HG03565 (cell line): Measurements from ENCODE around the gene TELO2.
"Not testable (repeated sequence)": the region's sequence is repeated elsewhere in the genome, so short reads cannot be mapped to it uniquely, and the experiment has no call there.

Experiments used
- ATAC-seq: cut with Tn5 transposase; IDR thresholded peaks from one replicate; pipeline ENCODE4 v1.9.1; 2021; ENCODE audit warnings: mild to moderate bottlenecking, moderate library complexity; ENCODE audit not compliant: unreplicated experiment

The TELO2 gene

GRCh38 chr16:1457489-1458245 lies 35.5 kb upstream of the TELO2 start:
- no peak for ATAC-seq

GRCh38 chr16:1458336-1458976 lies 34.7 kb upstream of the TELO2 start:
- ATAC-seq, result no peak

- no peak for ATAC-seq
Measured at GRCh38 chr16:1458977-1459341, 34.2 kb upstream of the TELO2 start.

- ATAC-seq, result no peak
Measured at GRCh38 chr16:1459967-1460366, 33.2 kb upstream of the TELO2 start.

- no peak for ATAC-seq
Measured at GRCh38 chr16:1460602-1461138, 32.5 kb upstream of the TELO2 start.

GRCh38 chr16:1461146-1461545 lies 32.0 kb upstream of the TELO2 start:
- no peak for ATAC-seq

GRCh38 chr16:1464196-1464893 lies 28.8 kb upstream of the TELO2 start:
- ATAC-seq, result no peak

- no peak for ATAC-seq
Measured at GRCh38 chr16:1464894-1465566, 28.1 kb upstream of the TELO2 start.

- no peak for ATAC-seq
Measured at GRCh38 chr16:1465567-1465915, 27.6 kb upstream of the TELO2 start.

GRCh38 chr16:1466054-1466453 lies 27.1 kb upstream of the TELO2 start:
- ATAC-seq, result no peak

- no peak for ATAC-seq
Measured at GRCh38 chr16:1466968-1467521, 26.1 kb upstream of the TELO2 start.

- ATAC-seq, result no peak
Measured at GRCh38 chr16:1468426-1468810, 24.7 kb upstream of the TELO2 start.

GRCh38 chr16:1469141-1469540 lies 24.0 kb upstream of the TELO2 start:
- ATAC-seq, result not testable (repeated sequence)

GRCh38 chr16:1469693-1470201 lies 23.4 kb upstream of the TELO2 start:
- no peak for ATAC-seq

GRCh38 chr16:1470481-1471251 lies 22.5 kb upstream of the TELO2 start:
- ATAC-seq, result no peak

- ATAC-seq, result no peak
Measured at GRCh38 chr16:1471569-1472194, 21.5 kb upstream of the TELO2 start.

- ATAC-seq, result no peak
Measured at GRCh38 chr16:1472974-1473373, 20.2 kb upstream of the TELO2 start.

GRCh38 chr16:1474082-1474795 lies 18.9 kb upstream of the TELO2 start:
- ATAC-seq, result no peak
